HepG2 (cell line): ENCODE results near the gene ZNF223. TPM values are rescaled to one million over a fixed set of nuclear protein-coding genes. Genes with fewer than 3 reads are reported as not detected.

Source experiments
- BRCA1 ChIP-seq: sonication (generic); formaldehyde crosslinking; IDR thresholded peaks from 2 replicates; pipeline ENCODE4 v1.4.0; 2020; ENCODE audit warnings: missing genetic modification reagents
- CEBPB ChIP-seq: IDR thresholded peaks from 2 replicates; pipeline ENCODE4 v1.6.1; 2011; ENCODE audit warnings: low read depth, low read length, improper control_type of control experiment, borderline replicate concordance
- DPF2 ChIP-seq: sonication (generic); formaldehyde crosslinking; IDR thresholded peaks from 2 replicates; pipeline ENCODE4 v1.4.0; 2020; ENCODE audit warnings: mild to moderate bottlenecking, low read depth, missing genetic modification reagents, borderline replicate concordance
- EED ChIP-seq: sonication (generic); formaldehyde crosslinking; IDR thresholded peaks from 2 replicates; pipeline ENCODE4 v1.5.0; 2020; ENCODE audit warnings: mild to moderate bottlenecking, missing genetic modification reagents
- MAFF ChIP-seq: IDR thresholded peaks from 2 replicates; pipeline ENCODE4 v1.6.1; 2011; ENCODE audit warnings: low read depth, low read length, improper control_type of control experiment
- SNAI1 ChIP-seq: sonication (generic); formaldehyde crosslinking; IDR thresholded peaks from 2 replicates; pipeline ENCODE4 v1.5.0; 2020; ENCODE audit warnings: mild to moderate bottlenecking, missing genetic modification reagents, borderline replicate concordance
- SNRNP70 ChIP-seq: fragments of 200-400 bp; formaldehyde crosslinking; IDR thresholded peaks from 2 replicates; pipeline ENCODE4 v1.6.1; 2017; ENCODE audit warnings: mild to moderate bottlenecking, low read depth, low read length, moderate library complexity
- XRCC5 ChIP-seq: fragments of 200-400 bp; formaldehyde crosslinking; optimal IDR thresholded peaks from 2 replicates; pipeline ENCODE3; 2017; ENCODE audit warnings: mild to moderate bottlenecking, low read length
- ZNF136 ChIP-seq: sonication (generic); formaldehyde crosslinking; IDR thresholded peaks from 2 replicates; pipeline ENCODE4 v1.8.1; 2022; ENCODE audit warnings: low read depth, mild to moderate bottlenecking, moderate library complexity, missing genetic modification reagents
- ZNF383 ChIP-seq: sonication (generic); formaldehyde crosslinking; IDR thresholded peaks from 2 replicates; pipeline ENCODE4 v1.4.0; 2020; ENCODE audit warnings: missing genetic modification reagents, mild to moderate bottlenecking, borderline replicate concordance
- ZNF44 ChIP-seq: sonication (generic); formaldehyde crosslinking; IDR thresholded peaks from 2 replicates; pipeline ENCODE4 v1.5.1; 2020; ENCODE audit warnings: mild to moderate bottlenecking, missing genetic modification reagents
- ZNF674 ChIP-seq: sonication (generic); formaldehyde crosslinking; IDR thresholded peaks from 2 replicates; pipeline ENCODE4 v1.5.0; 2020; ENCODE audit warnings: low read depth, mild to moderate bottlenecking, missing genetic modification reagents
- polyA plus RNA-seq, 8 experiments: library from polyadenylated mRNA; depleted of rRNA in 3 of 8; stranded (reverse) in 7 of 8; unstranded in 1 of 8; fragments of >200 nt; fragmentation: Illumina TruSeq in 4 of 8; extraction: Trizol in 4 of 8; gene quantifications; 2 replicates each; pipeline versions ENCODE4 v1.2.1 to v1.2.3, GENCODE V29; 2011 to 2016; ENCODE audit warnings: low read depth in 4 of 8, missing spikeins in 1 of 8, mixed read lengths in 1 of 8; ENCODE audit not compliant: insufficient read depth in 1 of 8
- total RNA-seq, 5 experiments: library from RNA; depleted of rRNA; stranded (reverse); fragments of >200 nt; fragmentation: Illumina TruSeq; extraction: Trizol; gene quantifications; 2 replicates each; pipeline ENCODE4 v1.2.3, GENCODE V29; 2016; ENCODE audit warnings: low read depth in 1 of 5
- TF ChIP-seq, protein P1 (sequence below): IDR thresholded peaks from 2 replicates; pipeline ENCODE4 v1.6.1; 2016; ENCODE audit warnings: low read depth
- TF ChIP-seq, protein P2 (sequence below): sonication (generic); formaldehyde crosslinking; IDR thresholded peaks from 2 replicates; pipeline ENCODE4 v1.4.0; 2020; ENCODE audit warnings: mild to moderate bottlenecking, missing genetic modification reagents, borderline replicate concordance
- TF ChIP-seq, protein P3 (sequence below): sonication (generic); formaldehyde crosslinking; IDR thresholded peaks from 2 replicates; pipeline ENCODE4 v1.5.0; 2020; ENCODE audit warnings: missing genetic modification reagents
- TF ChIP-seq, protein P4 (sequence below): sonication (generic); formaldehyde crosslinking; IDR thresholded peaks from 2 replicates; pipeline ENCODE4 v1.5.0; 2020; ENCODE audit warnings: mild to moderate bottlenecking, missing genetic modification reagents, borderline replicate concordance

The ZNF223 gene
- total and polyA plus RNA-seq, 2 of the 13 experiments (the other 11 are each of a cell fraction or from before 2014, with no cell fraction given): 2.0 to 4.8 TPM

DNA sequence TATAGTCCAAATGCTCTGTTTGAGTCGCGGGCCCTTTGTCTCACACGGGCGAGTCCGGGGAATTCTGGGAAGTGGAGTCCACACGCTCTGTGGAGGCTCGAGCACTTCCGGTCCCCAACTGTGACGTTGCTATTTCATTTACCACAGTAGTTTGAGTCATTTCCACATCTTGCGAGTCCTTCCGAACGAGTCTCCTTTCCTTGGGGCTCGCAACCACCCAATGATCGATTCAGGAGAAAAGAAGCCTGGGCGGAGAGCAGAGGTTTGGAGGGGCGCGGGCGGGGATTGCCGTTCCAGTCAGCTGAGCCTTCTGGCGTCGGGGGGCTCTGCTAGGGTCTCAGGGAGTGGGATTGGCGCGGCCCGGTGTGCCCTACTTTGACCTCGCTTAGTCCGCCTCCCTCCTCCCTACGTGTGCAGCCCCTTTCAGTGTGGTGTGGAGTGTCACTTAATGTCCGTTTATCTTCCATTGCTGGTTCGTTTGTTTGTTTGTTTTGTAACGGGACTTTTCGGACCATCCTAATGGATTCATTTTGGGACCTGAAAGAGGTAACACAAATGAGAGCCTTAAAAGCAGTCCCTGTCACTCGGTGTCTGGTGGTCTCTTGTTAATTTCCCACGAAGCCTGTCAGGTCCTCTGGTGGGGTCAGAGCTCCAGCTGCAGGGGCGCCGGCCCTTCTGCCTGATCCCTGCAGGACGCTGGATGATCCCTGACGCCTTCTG lies 26.5 kb upstream of the ZNF223 start, which contains the start of gene ZNF222 (continued):
- TF ChIP-seq CEBPB: no peak
- TF ChIP-seq, protein P1, sequence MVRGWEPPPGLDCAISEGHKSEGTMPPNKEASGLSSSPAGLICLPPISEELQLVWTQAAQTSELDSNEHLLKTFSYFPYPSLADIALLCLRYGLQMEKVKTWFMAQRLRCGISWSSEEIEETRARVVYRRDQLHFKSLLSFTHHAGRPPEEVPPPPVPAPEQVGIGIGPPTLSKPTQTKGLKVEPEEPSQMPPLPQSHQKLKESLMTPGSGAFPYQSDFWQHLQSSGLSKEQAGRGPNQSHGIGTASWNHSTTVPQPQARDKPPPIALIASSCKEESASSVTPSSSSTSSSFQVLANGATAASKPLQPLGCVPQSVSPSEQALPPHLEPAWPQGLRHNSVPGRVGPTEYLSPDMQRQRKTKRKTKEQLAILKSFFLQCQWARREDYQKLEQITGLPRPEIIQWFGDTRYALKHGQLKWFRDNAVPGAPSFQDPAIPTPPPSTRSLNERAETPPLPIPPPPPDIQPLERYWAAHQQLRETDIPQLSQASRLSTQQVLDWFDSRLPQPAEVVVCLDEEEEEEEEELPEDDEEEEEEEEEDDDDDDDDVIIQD: peak; percentile 32; the same call in 1 of the 2 replicates
- TF ChIP-seq XRCC5: no peak
- no peak for TF ChIP-seq ZNF674 (CRISPR knock-in tag)
- TF ChIP-seq SNRNP70: no peak
- TF ChIP-seq ZNF383 (CRISPR knock-in tag): no peak
- no peak for TF ChIP-seq BRCA1 (CRISPR knock-in tag)
- TF ChIP-seq ZNF44 (CRISPR knock-in tag): no peak
- no peak for TF ChIP-seq SNAI1 (CRISPR knock-in tag)
- TF ChIP-seq, protein P2, sequence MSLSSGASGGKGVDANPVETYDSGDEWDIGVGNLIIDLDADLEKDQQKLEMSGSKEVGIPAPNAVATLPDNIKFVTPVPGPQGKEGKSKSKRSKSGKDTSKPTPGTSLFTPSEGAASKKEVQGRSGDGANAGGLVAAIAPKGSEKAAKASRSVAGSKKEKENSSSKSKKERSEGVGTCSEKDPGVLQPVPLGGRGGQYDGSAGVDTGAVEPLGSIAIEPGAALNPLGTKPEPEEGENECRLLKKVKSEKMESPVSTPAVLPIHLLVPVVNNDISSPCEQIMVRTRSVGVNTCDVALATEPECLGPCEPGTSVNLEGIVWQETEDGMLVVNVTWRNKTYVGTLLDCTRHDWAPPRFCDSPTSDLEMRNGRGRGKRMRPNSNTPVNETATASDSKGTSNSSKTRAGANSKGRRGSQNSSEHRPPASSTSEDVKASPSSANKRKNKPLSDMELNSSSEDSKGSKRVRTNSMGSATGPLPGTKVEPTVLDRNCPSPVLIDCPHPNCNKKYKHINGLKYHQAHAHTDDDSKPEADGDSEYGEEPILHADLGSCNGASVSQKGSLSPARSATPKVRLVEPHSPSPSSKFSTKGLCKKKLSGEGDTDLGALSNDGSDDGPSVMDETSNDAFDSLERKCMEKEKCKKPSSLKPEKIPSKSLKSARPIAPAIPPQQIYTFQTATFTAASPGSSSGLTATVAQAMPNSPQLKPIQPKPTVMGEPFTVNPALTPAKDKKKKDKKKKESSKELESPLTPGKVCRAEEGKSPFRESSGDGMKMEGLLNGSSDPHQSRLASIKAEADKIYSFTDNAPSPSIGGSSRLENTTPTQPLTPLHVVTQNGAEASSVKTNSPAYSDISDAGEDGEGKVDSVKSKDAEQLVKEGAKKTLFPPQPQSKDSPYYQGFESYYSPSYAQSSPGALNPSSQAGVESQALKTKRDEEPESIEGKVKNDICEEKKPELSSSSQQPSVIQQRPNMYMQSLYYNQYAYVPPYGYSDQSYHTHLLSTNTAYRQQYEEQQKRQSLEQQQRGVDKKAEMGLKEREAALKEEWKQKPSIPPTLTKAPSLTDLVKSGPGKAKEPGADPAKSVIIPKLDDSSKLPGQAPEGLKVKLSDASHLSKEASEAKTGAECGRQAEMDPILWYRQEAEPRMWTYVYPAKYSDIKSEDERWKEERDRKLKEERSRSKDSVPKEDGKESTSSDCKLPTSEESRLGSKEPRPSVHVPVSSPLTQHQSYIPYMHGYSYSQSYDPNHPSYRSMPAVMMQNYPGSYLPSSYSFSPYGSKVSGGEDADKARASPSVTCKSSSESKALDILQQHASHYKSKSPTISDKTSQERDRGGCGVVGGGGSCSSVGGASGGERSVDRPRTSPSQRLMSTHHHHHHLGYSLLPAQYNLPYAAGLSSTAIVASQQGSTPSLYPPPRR: no peak
- TF ChIP-seq DPF2 (CRISPR knock-in tag): no peak
- TF ChIP-seq MAFF: no peak
- TF ChIP-seq ZNF136 (CRISPR knock-in tag): no peak
- TF ChIP-seq, protein P3, sequence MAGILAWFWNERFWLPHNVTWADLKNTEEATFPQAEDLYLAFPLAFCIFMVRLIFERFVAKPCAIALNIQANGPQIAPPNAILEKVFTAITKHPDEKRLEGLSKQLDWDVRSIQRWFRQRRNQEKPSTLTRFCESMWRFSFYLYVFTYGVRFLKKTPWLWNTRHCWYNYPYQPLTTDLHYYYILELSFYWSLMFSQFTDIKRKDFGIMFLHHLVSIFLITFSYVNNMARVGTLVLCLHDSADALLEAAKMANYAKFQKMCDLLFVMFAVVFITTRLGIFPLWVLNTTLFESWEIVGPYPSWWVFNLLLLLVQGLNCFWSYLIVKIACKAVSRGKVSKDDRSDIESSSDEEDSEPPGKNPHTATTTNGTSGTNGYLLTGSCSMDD (CRISPR knock-in tag): no peak
- TF ChIP-seq, protein P4, sequence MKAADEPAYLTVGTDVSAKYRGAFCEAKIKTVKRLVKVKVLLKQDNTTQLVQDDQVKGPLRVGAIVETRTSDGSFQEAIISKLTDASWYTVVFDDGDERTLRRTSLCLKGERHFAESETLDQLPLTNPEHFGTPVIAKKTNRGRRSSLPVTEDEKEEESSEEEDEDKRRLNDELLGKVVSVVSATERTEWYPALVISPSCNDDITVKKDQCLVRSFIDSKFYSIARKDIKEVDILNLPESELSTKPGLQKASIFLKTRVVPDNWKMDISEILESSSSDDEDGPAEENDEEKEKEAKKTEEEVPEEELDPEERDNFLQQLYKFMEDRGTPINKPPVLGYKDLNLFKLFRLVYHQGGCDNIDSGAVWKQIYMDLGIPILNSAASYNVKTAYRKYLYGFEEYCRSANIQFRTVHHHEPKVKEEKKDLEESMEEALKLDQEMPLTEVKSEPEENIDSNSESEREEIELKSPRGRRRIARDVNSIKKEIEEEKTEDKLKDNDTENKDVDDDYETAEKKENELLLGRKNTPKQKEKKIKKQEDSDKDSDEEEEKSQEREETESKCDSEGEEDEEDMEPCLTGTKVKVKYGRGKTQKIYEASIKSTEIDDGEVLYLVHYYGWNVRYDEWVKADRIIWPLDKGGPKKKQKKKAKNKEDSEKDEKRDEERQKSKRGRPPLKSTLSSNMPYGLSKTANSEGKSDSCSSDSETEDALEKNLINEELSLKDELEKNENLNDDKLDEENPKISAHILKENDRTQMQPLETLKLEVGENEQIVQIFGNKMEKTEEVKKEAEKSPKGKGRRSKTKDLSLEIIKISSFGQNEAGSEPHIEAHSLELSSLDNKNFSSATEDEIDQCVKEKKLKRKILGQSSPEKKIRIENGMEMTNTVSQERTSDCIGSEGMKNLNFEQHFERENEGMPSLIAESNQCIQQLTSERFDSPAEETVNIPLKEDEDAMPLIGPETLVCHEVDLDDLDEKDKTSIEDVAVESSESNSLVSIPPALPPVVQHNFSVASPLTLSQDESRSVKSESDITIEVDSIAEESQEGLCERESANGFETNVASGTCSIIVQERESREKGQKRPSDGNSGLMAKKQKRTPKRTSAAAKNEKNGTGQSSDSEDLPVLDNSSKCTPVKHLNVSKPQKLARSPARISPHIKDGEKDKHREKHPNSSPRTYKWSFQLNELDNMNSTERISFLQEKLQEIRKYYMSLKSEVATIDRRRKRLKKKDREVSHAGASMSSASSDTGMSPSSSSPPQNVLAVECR (CRISPR knock-in tag): peak; percentile 53; the same call in 1 of the 2 replicates
- no peak for TF ChIP-seq EED (CRISPR knock-in tag)
